GM21360 (cell line): Measurements from ENCODE around the gene PLCB1.
A peak's percentile ranks its signal among the peaks of the same experiment; 100 is the strongest.

ENCODE experiments used
- ATAC-seq: cut with Tn5 transposase; IDR thresholded peaks from one replicate; pipeline ENCODE4 v1.9.1; 2021; ENCODE audit warnings: mild to moderate bottlenecking, moderate library complexity; ENCODE audit not compliant: unreplicated experiment

Gene PLCB1

GRCh38 chr20:8579035-8579434 lies 447.0 kb downstream of the PLCB1 start:
- no peak for ATAC-seq

- ATAC-seq, result no peak
These were observed 449.5 kb downstream of the PLCB1 start for GRCh38 chr20:8581446-8582183.

GRCh38 chr20:8583012-8583565 lies 451.0 kb downstream of the PLCB1 start:
- ATAC-seq, result no peak

GRCh38 chr20:8583566-8584043 lies 451.5 kb downstream of the PLCB1 start:
- ATAC-seq, result no peak

- no peak for ATAC-seq
These were observed 455.2 kb downstream of the PLCB1 start for GRCh38 chr20:8587251-8587650.

- ATAC-seq, result peak; percentile 90
These were observed 455.7 kb downstream of the PLCB1 start for GRCh38 chr20:8587810-8588209.

- no peak for ATAC-seq
These were observed 457.9 kb downstream of the PLCB1 start for GRCh38 chr20:8589956-8590355.

GRCh38 chr20:8600910-8601541 lies 469.0 kb downstream of the PLCB1 start:
- peak; percentile 20 for ATAC-seq

- ATAC-seq, result peak; percentile 97
These were observed 469.5 kb downstream of the PLCB1 start for GRCh38 chr20:8601542-8601912.

GRCh38 chr20:8602389-8603116 lies 470.5 kb downstream of the PLCB1 start:
- ATAC-seq, result peak; percentile 80

GRCh38 chr20:8608470-8608869 lies 476.4 kb downstream of the PLCB1 start:
- ATAC-seq, result no peak

GRCh38 chr20:8616792-8617191 lies 484.7 kb downstream of the PLCB1 start:
- ATAC-seq, result no peak

- ATAC-seq, result no peak
These were observed 488.9 kb downstream of the PLCB1 start for GRCh38 chr20:8621001-8621400.

GRCh38 chr20:8624046-8624445 lies 492.0 kb downstream of the PLCB1 start:
- ATAC-seq, result no peak

- ATAC-seq, result no peak
These were observed 492.6 kb downstream of the PLCB1 start for GRCh38 chr20:8624616-8625015.

GRCh38 chr20:8627340-8628004 lies 495.4 kb downstream of the PLCB1 start:
- no peak for ATAC-seq

GRCh38 chr20:8631271-8631670 lies 499.2 kb downstream of the PLCB1 start:
- no peak for ATAC-seq

- no peak for ATAC-seq
These were observed 501.3 kb downstream of the PLCB1 start for GRCh38 chr20:8633366-8633765.

GRCh38 chr20:8635048-8635572 lies 503.0 kb downstream of the PLCB1 start:
- no peak for ATAC-seq

- no peak for ATAC-seq
These were observed 503.8 kb downstream of the PLCB1 start for GRCh38 chr20:8635837-8636236.
